ENCODE data around the gene CARHSP1.
"Not testable (repeated sequence)": the region's sequence is repeated elsewhere in the genome, so short reads cannot be mapped to it uniquely, and the experiment has no call there.

The CARHSP1 gene

DNA sequence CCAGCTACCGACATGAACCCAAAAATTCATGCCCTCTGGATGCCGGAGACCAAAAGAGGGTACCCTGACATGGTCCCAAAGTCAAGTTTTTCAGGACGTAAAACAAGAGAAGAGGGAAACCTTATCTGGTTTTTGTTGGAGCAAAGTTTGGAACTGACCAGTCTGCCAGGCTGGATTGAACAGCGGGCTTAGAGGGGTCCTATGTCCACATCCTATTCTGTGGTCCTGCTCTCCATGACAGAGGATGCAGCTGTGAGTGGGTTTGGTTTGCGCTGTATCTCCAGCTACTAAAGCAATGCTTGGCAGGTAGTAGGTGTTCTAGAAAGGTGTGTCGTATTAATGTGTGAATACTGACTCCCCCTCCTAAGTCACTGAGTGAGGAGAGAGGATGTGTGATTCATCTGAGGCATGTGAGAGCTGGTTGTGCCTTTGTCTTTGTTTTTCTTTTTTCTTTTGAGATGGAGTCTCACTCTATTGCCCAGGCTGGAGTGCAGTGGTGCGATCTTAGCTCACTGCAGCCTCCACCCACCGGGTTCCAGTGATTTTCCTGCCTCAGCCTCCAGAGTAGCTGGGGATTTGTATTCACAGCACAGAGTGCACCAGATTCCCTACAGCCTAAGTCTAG is 40.2 kb downstream of the CARHSP1 start:
- DNase-seq (ENCODE audit: low read depth, low spot score) = no peak

GRCh38 chr16:8826278-8826879 is 42.4 kb downstream of the CARHSP1 start:
- DNase-seq (ENCODE audit: low read depth, low spot score) = no peak

- no peak for DNase-seq (ENCODE audit: low read depth, low spot score)
Measured at GRCh38 chr16:8822403-8822802, 46.4 kb downstream of the CARHSP1 start.

DNA sequence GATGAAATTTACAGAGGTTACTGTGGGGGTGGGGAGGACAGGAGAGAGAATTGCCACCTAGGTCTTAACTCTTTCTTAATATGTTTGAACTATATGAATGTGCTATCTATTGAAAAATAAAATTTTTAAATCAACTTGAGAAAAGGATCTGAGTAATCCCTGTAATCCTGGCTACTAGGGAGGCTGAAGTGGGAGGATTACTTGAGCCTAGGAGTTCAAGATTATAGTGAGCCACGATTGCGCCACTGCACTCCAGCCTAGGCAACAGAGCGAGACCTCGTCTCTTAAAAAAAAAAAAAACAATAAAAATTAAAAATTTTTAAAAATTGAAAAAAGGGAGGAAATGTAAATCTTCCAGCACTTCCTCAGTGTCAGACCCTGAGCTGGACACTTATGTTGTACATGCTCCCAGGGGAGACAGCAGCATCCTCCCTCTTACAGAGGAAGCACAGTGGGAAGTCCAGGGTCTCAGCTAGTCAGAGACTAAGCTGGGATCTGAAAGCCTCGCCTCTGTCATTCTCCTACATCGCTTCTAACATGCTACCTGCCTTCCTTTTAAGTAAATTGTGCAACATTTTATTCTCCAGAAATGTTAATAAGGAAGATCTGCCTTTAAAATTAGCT is 49.3 kb downstream of the CARHSP1 start:
- DNase-seq (ENCODE audit: low read depth, low spot score) = no peak

DNA sequence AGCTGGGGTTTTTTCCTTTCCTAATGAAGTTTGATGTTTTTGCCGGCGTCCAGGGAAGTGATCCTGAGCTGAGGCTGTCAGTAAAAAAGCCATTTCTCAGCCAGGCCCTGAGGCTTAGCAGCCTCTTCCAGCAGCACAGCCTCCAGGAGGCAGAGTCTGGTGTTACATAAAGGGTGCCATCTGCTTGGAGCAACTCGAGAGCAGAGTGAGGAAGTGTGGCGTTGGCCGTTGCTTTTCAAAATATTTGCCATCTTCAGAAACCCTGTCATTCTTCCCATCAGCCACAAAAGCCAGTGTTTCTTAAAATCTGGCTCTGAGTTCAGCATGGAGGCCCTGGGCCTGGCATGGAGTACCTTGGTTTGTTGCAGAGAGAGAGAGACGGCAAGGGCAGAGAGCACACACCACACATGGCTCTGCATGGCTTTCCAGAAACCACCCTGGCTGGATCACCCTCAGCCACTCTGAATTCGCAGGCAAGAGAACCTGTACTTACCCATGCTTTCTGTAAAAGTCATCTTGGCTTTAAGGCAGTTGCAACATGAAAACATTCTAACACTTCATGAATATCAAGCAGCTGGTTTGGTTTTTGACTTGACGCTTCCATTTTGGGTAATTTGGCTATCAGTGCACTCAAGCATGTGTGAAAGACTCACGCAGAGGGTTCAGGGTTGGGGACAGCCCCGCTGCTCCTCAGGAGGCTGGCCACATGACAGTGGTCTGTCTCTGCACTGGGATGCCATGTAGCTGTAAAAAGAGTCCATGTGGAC is 50.1 kb downstream of the CARHSP1 start:
- DNase-seq (ENCODE audit: low read depth, low spot score) = no peak

DNA sequence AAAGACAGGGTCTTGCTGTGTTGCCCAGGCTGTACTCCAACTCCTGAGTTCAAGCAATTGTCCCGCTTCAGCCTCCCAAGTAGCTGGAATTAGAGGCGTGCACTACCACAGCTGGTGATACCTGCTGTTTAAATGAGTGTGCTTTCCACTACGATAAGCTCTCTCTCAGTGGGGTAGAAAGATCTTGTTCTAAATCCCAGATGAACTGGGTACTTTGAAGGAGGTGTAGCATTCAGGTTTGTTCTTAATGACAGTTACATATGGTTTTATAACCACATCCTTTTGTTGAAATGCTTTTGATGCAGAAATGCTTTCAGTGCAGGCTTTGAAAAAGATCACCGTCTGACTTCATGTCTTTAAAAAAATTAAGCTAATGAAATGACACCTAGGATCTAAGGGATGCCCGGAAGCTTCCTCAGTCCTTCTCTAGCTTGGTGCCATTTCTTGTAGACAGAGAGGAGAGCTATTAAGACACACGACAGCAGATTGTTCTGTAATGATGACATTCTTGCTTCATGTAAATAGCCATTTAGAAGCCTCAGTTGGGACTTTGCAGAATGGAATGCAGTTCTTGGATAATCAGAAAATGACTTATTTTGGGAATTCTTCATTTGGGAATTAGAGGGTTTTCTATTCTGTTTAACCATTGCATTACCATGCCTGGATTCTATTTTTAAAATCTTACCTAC is 51.7 kb downstream of the CARHSP1 start:
- no peak for DNase-seq (ENCODE audit: low read depth, low spot score)

GRCh38 chr16:8814095-8814806 is 54.6 kb downstream of the CARHSP1 start:
- no peak for DNase-seq (ENCODE audit: low read depth, low spot score)

DNA sequence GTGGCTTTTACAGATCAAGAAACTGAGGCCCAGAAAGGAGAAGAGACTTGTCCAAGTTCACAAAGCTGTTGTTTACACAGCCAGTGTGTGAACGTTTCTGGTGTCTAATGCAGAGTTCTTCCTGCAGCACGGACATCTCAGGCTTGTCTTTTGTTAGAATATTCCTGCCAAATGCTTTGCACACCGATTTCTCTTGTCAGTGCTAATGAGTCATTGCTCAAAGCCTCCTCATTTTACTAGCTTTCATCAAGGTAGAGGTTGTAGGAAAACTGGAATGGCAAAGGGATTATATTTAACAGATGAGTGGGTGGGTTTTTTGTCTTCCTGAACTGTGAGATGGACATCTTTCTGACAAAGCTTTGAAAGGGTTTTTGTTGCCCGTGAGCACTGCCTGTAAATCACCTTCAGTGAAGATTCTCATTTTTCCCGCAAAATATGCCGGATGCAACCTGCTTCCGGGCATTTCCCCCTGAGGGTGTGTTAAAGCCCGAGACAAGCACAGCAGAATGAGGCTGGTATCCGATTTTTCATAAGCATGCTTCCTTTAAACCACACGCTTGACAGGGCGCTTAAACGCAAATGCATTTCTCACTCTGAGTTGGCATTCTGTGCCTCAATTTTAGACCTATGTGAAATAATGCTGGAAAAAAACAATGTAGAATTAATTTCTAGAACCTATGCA is 56.5 kb downstream of the CARHSP1 start:
- no peak for DNase-seq (ENCODE audit: low read depth, low spot score)

- no peak for DNase-seq (ENCODE audit: low read depth, low spot score)
Measured at GRCh38 chr16:8808613-8809353, 60.0 kb downstream of the CARHSP1 start.

GRCh38 chr16:8808009-8808408 is 60.8 kb downstream of the CARHSP1 start:
- DNase-seq (ENCODE audit: low read depth, low spot score) = no peak

DNA sequence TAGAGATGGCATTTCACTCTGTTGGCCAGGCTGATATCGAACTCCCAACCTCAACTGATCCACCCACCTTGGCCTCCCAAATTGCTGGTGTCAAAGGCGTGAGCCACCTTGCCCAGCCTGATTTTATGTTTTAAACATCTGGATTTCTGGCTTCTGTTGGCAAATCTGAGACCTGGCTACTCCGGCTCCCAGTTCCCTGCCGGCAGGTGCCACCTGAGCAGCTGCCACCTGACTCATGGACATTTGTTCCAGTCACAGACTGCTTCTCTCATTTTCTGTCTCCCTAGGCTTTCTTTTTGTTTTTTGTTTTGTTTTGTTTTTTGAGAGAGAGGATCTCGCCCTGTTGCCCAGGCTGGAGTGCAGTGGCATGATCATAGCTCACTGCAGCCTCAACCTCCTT is 61.6 kb downstream of the CARHSP1 start:
- no peak for DNase-seq (ENCODE audit: low read depth, low spot score)

DNA sequence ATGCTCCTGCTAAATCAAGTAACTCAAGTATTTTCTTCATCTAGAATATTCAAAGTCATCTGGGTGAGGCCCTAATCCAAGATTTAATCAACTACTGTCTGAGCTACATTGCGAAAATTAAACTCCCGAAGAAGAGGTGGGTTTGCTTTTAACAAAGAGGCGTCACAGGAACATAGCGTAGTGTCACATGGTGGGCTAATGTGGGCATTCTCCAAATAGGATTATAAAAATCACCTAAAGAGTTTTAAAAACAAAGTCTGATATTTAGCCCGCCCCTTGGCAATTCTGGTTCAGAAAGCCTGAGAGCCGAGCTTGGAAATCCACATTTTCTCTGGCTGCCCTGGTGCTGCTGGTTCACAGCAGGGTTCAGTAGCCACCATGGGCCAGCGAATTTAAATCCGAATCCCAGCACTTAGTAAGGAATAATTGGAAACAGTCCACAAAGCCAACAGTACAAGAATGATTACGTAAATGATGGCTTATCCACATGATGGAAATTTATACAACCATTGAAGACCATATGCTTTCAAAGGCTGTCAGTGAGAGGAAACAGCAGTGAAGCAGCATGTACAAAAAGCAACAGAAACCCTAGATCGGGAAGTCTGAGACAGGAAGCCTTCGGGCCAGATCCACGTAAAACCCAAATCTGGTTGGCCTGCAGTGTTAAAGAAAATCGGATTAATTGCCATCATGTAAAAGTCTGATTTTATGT is 62.4 kb downstream of the CARHSP1 start:
- no peak for DNase-seq (ENCODE audit: low read depth, low spot score)

- no peak for DNase-seq (ENCODE audit: low read depth, low spot score)
Measured at GRCh38 chr16:8804313-8804712, 64.5 kb downstream of the CARHSP1 start.

DNA sequence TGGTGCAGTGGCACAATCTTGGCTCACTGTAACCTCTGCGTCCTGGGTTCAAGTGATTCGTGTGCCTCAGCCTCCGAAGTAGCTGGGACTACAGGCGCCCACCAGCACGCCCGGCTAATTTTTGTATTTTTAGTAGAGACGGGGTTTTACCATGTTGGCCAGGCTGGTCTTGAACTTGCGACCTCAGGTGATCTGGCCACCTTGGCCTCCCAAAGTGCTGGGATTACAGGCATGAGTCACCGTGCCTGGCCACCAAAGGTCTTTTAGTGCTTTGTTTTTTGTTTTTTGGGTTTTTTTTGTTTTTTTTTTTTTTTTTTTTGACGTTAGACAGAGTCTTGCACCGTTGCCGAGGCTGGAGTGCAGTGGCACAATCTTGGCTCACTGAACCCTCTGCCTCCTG is 65.1 kb downstream of the CARHSP1 start:
- DNase-seq (ENCODE audit: low read depth, low spot score) = not testable (repeated sequence)

Measured in iPS DF 19.7 (cell line).